MM.1S (cell line): ENCODE measurements around the gene FGF14.

Source experiments
- EZH2 ChIP-seq: fragments of 300-600 bp; sonication (generic); optimal IDR thresholded peaks from 2 replicates; pipeline ENCODE3; 2017; ENCODE audit warnings: low read depth, mild to moderate bottlenecking, antibody characterized with exemption, low read length, mixed read lengths
- EZH2phosphoT487 ChIP-seq: fragments of 300-600 bp; sonication (generic); IDR thresholded peaks from 2 replicates; pipeline ENCODE4 v1.6.1; 2018; ENCODE audit warnings: antibody characterized with exemption, low read length
- TF ChIP-seq, protein P1 (sequence below): fragments of 300-600 bp; sonication (generic); IDR thresholded peaks from 2 replicates; pipeline ENCODE4 v1.5.1; 2016; ENCODE audit warnings: antibody characterized with exemption, low read length, mixed read lengths

DNA sequence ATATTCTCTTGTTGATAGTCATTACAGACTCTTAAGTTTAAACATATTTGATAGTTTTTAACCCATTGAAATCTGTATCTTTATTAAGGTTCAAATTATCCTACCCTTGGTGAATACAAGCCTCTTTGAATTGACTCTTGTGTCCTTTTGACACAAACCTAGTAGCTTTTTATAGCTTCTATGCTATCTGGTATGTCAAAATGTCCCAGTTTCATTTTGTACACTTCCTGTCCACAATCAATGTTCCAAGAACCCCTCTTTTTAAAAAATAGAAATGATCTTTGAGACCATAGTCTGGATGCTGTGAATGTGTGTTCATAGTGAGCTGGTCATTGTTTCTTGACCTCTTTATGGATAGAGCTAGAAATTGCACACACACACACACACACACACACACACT lies 39.2 kb upstream of the FGF14 start:
- TF ChIP-seq, protein P1, sequence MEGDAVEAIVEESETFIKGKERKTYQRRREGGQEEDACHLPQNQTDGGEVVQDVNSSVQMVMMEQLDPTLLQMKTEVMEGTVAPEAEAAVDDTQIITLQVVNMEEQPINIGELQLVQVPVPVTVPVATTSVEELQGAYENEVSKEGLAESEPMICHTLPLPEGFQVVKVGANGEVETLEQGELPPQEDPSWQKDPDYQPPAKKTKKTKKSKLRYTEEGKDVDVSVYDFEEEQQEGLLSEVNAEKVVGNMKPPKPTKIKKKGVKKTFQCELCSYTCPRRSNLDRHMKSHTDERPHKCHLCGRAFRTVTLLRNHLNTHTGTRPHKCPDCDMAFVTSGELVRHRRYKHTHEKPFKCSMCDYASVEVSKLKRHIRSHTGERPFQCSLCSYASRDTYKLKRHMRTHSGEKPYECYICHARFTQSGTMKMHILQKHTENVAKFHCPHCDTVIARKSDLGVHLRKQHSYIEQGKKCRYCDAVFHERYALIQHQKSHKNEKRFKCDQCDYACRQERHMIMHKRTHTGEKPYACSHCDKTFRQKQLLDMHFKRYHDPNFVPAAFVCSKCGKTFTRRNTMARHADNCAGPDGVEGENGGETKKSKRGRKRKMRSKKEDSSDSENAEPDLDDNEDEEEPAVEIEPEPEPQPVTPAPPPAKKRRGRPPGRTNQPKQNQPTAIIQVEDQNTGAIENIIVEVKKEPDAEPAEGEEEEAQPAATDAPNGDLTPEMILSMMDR: no peak
- TF ChIP-seq EZH2: no peak
- no peak for TF ChIP-seq EZH2phosphoT487
